ENCODE data around the gene RREB1. TPM values are rescaled to one million over a fixed set of nuclear protein-coding genes. Genes with fewer than 3 reads are reported as not detected.

Gene RREB1
- total RNA-seq, 1 experiment from 2014 or later = 61.6 TPM

- Histone ChIP-seq H3K4me1 (ENCODE audit: insufficient read depth, low read length, poor library complexity, severe bottlenecking) (peaks cover 5% of the 10 kb centered on the region), H3K9me3 (ENCODE audit: low read depth, low read length, poor library complexity, severe bottlenecking) (peaks cover 6% of the 10 kb centered on the region), H3K36me3 (ENCODE audit: insufficient read depth, low read length, poor library complexity, severe bottlenecking) (no peaks in the 10 kb centered on the region), H3K27ac (ENCODE audit: low read depth, low read length, poor library complexity, severe bottlenecking) (no peak overlapping the region), H3K27me3 (replicated peaks; ENCODE audit: insufficient read depth, low read depth, low read length, poor library complexity) (no peaks in the 10 kb centered on the region), H3K4me3 (ENCODE audit: low read depth, low read length, poor library complexity, severe bottlenecking) (peak overlapping the region; percentile 42)
- BruUV-seq (replicated peaks) = no TSS peak
- ChIA-PET POLR2A (ENCODE audit: low non-redundant PET) (no interaction called here), CTCF (interaction anchor here (0.6 kb wide), 1 partner anchor 35 kb away, joined by 3 read pairs; no protein-coding TSS in a partner anchor)
- TF ChIP-seq CTCF (conservative IDR thresholded peaks at IDR 0.05; ENCODE audit: low read depth, low read length) (no peak), EZH2 (IDR thresholded peaks at IDR 0.05; ENCODE audit: borderline replicate concordance, low read depth, low read length, poor library complexity, severe bottlenecking) (no peak)
- intact Hi-C loops (cut with micrococcal nuclease; ENCODE audit: unreplicated experiment) = no loop called here
- no peak for DNase-seq (ENCODE audit: low spot score)
Observed at GRCh38 chr6:7260291-7261031, 152.7 kb downstream of the RREB1 start.

GRCh38 chr6:7261032-7261841 lies 153.5 kb downstream of the RREB1 start:
- Histone ChIP-seq H3K9me3 (ENCODE audit: low read depth, low read length, poor library complexity, severe bottlenecking) (no peaks in the 10 kb centered on the region), H3K4me3 (ENCODE audit: low read depth, low read length, poor library complexity, severe bottlenecking) (peak overlapping the region; percentile 42), H3K4me1 (ENCODE audit: insufficient read depth, low read length, poor library complexity, severe bottlenecking) (peaks cover 5% of the 10 kb centered on the region), H3K27me3 (replicated peaks; ENCODE audit: insufficient read depth, low read depth, low read length, poor library complexity) (no peaks in the 10 kb centered on the region), H3K27ac (ENCODE audit: low read depth, low read length, poor library complexity, severe bottlenecking) (peak overlapping the region; percentile 6), H3K36me3 (ENCODE audit: insufficient read depth, low read length, poor library complexity, severe bottlenecking) (no peaks in the 10 kb centered on the region)
- intact Hi-C loops (cut with micrococcal nuclease; ENCODE audit: unreplicated experiment) = no loop called here
- ChIA-PET CTCF (no interaction called here), POLR2A (ENCODE audit: low non-redundant PET) (no interaction called here)
- TF ChIP-seq EZH2 (IDR thresholded peaks at IDR 0.05; ENCODE audit: borderline replicate concordance, low read depth, low read length, poor library complexity, severe bottlenecking) (no peak), CTCF (conservative IDR thresholded peaks at IDR 0.05; ENCODE audit: low read depth, low read length) (no peak)
- BruUV-seq (replicated peaks) = no TSS peak
- DNase-seq (ENCODE audit: low spot score) = peak; percentile 85

GRCh38 chr6:7261852-7262461 lies 154.2 kb downstream of the RREB1 start:
- intact Hi-C loops (cut with micrococcal nuclease; ENCODE audit: unreplicated experiment) = no loop called here

More at GRCh38 chr6:7261852-7262461, 154.2 kb downstream of the RREB1 start:
- BruUV-seq (replicated peaks) = no TSS peak
- DNase-seq (ENCODE audit: low spot score) = no peak
- peaks cover 5% of the 10 kb centered on the region for H3K4me1 ChIP-seq (ENCODE audit: insufficient read depth, low read length, poor library complexity, severe bottlenecking)
- H3K4me3 ChIP-seq (ENCODE audit: low read depth, low read length, poor library complexity, severe bottlenecking) = peak overlapping the region; percentile 42
- H3K36me3 ChIP-seq (ENCODE audit: insufficient read depth, low read length, poor library complexity, severe bottlenecking) = no peaks in the 10 kb centered on the region
- no peaks in the 10 kb centered on the region for H3K9me3 ChIP-seq (ENCODE audit: low read depth, low read length, poor library complexity, severe bottlenecking)
- TF ChIP-seq EZH2 (IDR thresholded peaks at IDR 0.05; ENCODE audit: borderline replicate concordance, low read depth, low read length, poor library complexity, severe bottlenecking) = no peak
- TF ChIP-seq CTCF (conservative IDR thresholded peaks at IDR 0.05; ENCODE audit: low read depth, low read length) = no peak
- POLR2A ChIA-PET (ENCODE audit: low non-redundant PET) = interaction anchor here (0.5 kb wide), 1 partner anchor 132 kb away, joined by 3 read pairs; no protein-coding TSS in a partner anchor
- CTCF ChIA-PET = interaction anchor here (0.8 kb wide), 1 partner anchor 565 kb away, joined by 3 read pairs; no protein-coding TSS in a partner anchor
- no peaks in the 10 kb centered on the region for H3K27me3 ChIP-seq (replicated peaks; ENCODE audit: insufficient read depth, low read depth, low read length, poor library complexity)
- H3K27ac ChIP-seq (ENCODE audit: low read depth, low read length, poor library complexity, severe bottlenecking) = peak overlapping the region; percentile 6
